ENCODE results near the gene COA7. TPM values are rescaled to one million over a fixed set of nuclear protein-coding genes. Genes with fewer than 3 reads are reported as not detected.
"Not testable (repeated sequence)": the region's sequence is repeated elsewhere in the genome, so short reads cannot be mapped to it uniquely, and the experiment has no call there.

COA7 gene
- total RNA-seq: 10 to 100 TPM; 16.3 to 27.6 (median 20.9) TPM

DNA sequence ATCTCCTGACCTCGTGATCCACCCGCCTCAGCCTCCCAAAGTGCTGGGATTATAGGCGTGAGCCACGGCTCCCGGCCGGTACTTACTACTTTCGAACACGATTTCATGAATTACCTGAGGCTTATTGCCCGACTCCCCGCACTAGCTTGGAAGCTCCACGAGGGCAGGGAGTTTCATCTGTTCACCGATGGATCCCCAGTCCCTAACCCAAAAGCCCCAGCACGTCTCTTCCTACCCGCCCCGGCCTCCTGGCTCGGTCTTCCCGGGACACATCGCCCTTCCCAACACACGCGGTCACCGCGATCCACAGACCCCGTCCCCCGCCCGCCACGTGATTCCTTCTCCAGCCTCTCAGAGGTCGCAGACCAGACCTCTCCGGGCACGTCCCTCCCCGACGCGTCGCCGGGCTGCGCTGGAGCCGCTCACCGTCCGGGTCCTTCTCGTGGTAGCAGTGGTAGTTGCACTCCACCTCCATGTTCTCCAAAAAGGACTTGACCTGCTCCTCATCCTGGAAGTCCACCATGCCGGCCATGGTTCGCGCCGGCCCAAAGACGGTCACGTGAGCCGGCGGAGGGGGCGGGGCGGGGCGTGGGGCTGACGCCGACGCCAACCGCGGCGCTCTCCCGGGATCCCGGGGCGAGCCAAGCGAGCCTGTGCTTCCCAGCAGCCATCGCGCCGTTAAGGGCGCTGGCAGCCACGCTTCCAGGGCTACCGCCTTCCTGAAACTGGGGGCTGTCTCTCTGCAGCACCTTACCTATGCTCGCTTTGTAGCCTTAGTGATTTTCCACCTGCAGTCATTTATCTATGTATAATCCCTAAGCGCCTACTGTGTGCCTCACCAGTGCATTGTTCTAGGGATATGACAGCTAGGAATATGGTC, at the start of gene COA7:
Gene COA7, minus strand, starts transcription at position 553 of the 880 bp plus-strand sequence. Its CDS starts 21 bp downstream, at position 532.
- H3K27ac ChIP-seq: peak within 1 kb of the TSS; percentile 71 to 72
- in situ Hi-C loops (cut with MboI; ENCODE audit: low pct_unique_long_range_greater_than_20kb in 2 of 9, low sequenced_read_pairs in 9 of 9, unreplicated experiment in 9 of 9): loop anchor here in 3 of 9 experiments (25.0 kb wide), 3 partner anchors 211 to 261 kb away; no protein-coding TSS in a partner anchor
- peaks cover 7 to 10% of the 10 kb centered on the region in 2 donors for H3K4me1 ChIP-seq (replicated peaks in 1 of 2)
- WGBS, 10 experiments: 0 to 60% (median 12%) methylated on average over 1 to 28 of the region's 68 CpGs; no CpG with 5 or more reads in 2 of the 10 experiments
- ATAC-seq (replicated peaks in 6 of 8): peak; percentile 72 to 81 (median 75)
- H3K4me3 ChIP-seq: peak within 1 kb of the TSS; percentile 49 to 58 (median 52)

DNA sequence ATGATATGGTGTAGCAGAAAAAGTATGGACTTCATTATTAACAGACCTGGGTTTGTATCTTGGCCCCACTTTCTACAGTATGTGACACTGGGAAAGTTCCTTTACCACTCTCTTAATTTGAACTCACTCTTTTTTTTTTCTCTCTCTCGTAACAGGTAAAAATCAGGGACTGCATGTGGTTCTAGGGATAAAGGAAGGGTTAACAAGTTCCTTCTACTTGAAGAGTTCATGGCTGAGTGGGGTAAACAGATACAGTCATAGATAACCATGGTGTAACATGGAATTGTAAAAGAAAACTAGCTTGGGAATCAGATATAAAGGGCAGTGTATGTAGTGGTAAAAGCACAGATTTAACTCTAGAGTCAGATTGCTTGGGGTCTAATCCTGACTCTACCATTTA, 49.3 kb upstream of the COA7 start:
- 64 to 93% (median 71%) methylated on average over 1 of the region's 1 CpG; no CpG with 5 or more reads in 5 of the 10 experiments for WGBS, 10 experiments
- H3K4me3 ChIP-seq: no peak overlapping the region
- H3K27ac ChIP-seq: no peak overlapping the region
- peaks cover 0 to 6% of the 10 kb centered on the region in 2 donors for H3K4me1 ChIP-seq (replicated peaks in 1 of 2)
- in situ Hi-C loops (cut with MboI; ENCODE audit: low pct_unique_long_range_greater_than_20kb in 2 of 9, low sequenced_read_pairs in 9 of 9, unreplicated experiment in 9 of 9): loop anchor here in 1 of 9 experiments (25.0 kb wide), 1 partner anchor 440 kb away; the partner anchor contains the start of gene CPT2
- no peak for ATAC-seq (replicated peaks in 6 of 8)

DNA sequence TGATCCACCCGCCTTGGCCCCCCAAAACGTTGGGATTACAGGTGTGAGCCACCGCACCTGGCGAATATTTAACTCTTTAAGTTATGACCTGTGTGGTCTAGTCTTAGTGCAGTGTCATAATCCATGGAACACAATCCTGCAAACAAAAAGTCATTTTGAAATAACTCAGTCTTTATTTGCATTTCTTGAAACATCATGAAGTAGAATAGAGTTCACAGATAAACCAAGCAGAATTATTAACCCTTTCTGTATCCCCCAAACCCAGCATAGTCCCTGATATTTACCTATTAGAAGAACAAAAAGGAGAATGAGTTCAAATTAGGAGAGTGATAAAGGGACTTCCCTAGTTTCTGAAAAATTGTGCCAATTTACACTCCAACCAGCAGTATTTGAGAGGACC, 48.0 kb upstream of the COA7 start:
- in situ Hi-C loops (cut with MboI; ENCODE audit: low pct_unique_long_range_greater_than_20kb in 2 of 9, low sequenced_read_pairs in 9 of 9, unreplicated experiment in 9 of 9): loop anchor here in 1 of 9 experiments (25.0 kb wide), 1 partner anchor 441 kb away; the partner anchor contains the start of gene CPT2
- H3K4me3 ChIP-seq: no peak overlapping the region
- no peak for ATAC-seq (replicated peaks in 6 of 8)
- no peak overlapping the region for H3K27ac ChIP-seq
- no peaks in the 10 kb centered on the region for H3K4me1 ChIP-seq (replicated peaks in 1 of 2)
- WGBS, 10 experiments: 69 to 100% (median 90%) methylated on average over 1 to 3 of the region's 4 CpGs; no CpG with 5 or more reads in 6 of the 10 experiments

DNA sequence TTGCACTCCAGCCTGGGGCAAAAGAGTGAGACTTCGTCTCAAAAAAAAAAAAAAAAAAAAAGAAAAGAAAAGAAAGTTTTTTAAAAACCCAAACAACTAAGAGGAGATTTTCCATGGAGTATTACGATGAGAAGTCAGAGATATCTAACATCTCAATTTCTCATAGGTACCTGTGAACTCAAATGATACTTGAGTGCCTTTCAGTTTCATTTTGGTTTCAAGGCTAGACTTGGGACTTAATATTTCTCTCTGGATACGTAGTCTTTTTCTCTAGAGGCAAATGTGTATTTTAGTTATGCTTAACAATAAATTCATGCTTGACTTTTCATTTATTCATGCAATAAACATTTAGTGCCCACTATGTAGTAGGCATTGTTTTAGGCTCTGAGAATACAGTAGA, 43.1 kb upstream of the COA7 start:
- in situ Hi-C loops (cut with MboI; ENCODE audit: low pct_unique_long_range_greater_than_20kb in 2 of 9, low sequenced_read_pairs in 9 of 9, unreplicated experiment in 9 of 9): loop anchor here in 1 of 9 experiments (25.0 kb wide), 1 partner anchor 446 kb away; the partner anchor contains the start of gene CPT2

DNA sequence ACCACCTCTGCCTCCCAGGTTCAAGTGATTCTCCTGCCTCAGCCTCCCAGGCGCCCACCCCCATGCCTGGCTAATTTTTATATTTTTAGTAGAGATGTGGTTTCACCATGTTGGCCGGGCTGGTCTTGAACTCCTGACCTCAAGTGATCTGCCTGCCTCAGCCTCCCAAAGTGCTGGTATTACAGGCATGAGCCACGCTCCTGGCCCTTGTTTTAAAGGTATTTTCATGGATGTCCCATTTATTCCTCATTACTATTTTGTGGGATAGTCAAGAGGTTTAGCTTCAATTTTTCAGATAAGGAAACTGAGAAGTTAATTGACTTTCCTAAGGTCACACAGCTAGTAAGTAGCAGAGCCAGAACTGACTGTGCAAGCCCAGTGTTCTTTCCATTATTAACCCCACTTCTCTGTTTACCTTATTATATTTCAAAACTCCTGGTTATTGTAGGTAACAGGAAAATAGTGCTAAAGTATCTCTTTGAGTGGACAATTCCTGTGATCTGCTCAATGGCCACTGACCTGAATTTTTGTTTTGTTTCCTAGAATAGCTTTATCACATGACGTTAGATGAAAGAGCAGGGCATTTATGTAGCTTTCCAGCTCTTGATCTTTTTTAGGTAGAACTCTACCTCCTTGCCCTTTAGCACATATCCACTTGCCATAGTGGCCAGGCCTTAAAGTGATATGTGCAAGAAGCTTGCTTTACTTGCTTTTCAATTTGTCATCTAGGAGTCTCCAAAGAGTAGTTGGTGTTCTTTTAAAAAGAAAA, 41.7 kb upstream of the COA7 start:
- H3K27ac ChIP-seq: no peak overlapping the region
- H3K4me1 ChIP-seq (replicated peaks in 1 of 2): no peaks in the 10 kb centered on the region
- in situ Hi-C loops (cut with MboI; ENCODE audit: low pct_unique_long_range_greater_than_20kb in 2 of 9, low sequenced_read_pairs in 9 of 9, unreplicated experiment in 9 of 9): loop anchor here in 1 of 9 experiments (25.0 kb wide), 1 partner anchor 447 kb away; the partner anchor contains the start of gene CPT2
- H3K4me3 ChIP-seq: no peak overlapping the region
- WGBS, 10 experiments: 79 to 100% (median 94%) methylated on average over 1 to 4 of the region's 4 CpGs; no CpG with 5 or more reads in 1 of the 10 experiments
- no peak for ATAC-seq (replicated peaks in 6 of 8)

More for the DNA sequence above, 43.1 kb upstream of the COA7 start:
- H3K4me1 ChIP-seq (replicated peaks in 1 of 2): no peaks in the 10 kb centered on the region
- H3K4me3 ChIP-seq: no peak overlapping the region
- H3K27ac ChIP-seq: no peak overlapping the region
- 76 to 100% (median 93%) methylated on average over 1 to 3 of the region's 3 CpGs for WGBS, 10 experiments
- no peak for ATAC-seq (replicated peaks in 6 of 8)

DNA sequence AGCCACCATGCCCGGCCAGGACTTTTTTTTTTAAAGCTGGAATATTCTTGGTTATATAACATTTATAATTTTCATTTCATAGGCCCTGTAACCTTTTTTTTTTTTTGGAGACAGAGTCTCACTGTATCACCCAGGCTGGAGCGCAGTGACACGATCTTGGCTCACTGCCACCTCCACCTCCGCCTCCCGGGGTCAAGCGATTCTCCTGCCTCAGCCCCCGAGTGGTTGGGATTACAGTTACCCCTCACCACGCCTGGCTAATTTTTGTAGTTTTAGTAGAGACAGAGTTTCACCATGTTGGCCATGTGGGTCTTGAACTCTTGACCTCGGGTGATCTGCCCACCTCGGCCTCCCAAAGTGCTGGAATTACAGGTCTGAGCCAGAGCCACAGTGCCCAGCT, 40.7 kb upstream of the COA7 start:
- H3K27ac ChIP-seq: no peak overlapping the region
- H3K4me1 ChIP-seq (replicated peaks in 1 of 2): no peaks in the 10 kb centered on the region
- H3K4me3 ChIP-seq: no peak overlapping the region
- in situ Hi-C loops (cut with MboI; ENCODE audit: low pct_unique_long_range_greater_than_20kb in 2 of 9, low sequenced_read_pairs in 9 of 9, unreplicated experiment in 9 of 9): loop anchor here in 1 of 9 experiments (25.0 kb wide), 1 partner anchor 448 kb away; the partner anchor contains the start of gene CPT2
- 60 to 100% (median 93%) methylated on average over 1 to 10 of the region's 10 CpGs; no CpG with 5 or more reads in 3 of the 10 experiments for WGBS, 10 experiments
- ATAC-seq (replicated peaks in 6 of 8): no peak

DNA sequence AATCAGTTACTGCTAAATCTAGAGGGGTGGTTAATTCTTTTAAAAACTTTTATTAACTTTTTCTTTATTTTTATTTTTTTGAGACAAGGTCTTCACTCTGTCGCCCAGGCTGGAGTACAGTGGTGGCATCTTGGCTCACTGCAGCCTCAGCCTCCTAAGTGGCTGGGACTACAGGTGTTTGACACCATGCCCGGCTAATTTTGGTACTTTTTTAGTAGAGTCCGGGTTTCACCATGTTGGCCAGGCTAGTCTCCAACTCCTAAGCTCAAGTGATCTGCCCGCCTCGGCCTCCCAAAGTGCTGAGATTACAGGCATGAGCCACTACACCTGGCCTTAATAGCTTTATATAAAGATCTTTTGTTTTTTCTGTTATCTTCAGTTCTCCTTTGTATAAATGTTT, 40.0 kb upstream of the COA7 start:
- 77 to 100% (median 90%) methylated on average over 2 to 5 of the region's 5 CpGs; no CpG with 5 or more reads in 1 of the 10 experiments for WGBS, 10 experiments
- in situ Hi-C loops (cut with MboI; ENCODE audit: low pct_unique_long_range_greater_than_20kb in 2 of 9, low sequenced_read_pairs in 9 of 9, unreplicated experiment in 9 of 9): loop anchor here in 1 of 9 experiments (25.0 kb wide), 1 partner anchor 449 kb away; the partner anchor contains the start of gene CPT2
- Histone ChIP-seq H3K4me3 (no peak overlapping the region), H3K27ac (no peak overlapping the region), H3K4me1 (replicated peaks in 1 of 2) (no peaks in the 10 kb centered on the region)
- no peak for ATAC-seq (replicated peaks in 6 of 8)

DNA sequence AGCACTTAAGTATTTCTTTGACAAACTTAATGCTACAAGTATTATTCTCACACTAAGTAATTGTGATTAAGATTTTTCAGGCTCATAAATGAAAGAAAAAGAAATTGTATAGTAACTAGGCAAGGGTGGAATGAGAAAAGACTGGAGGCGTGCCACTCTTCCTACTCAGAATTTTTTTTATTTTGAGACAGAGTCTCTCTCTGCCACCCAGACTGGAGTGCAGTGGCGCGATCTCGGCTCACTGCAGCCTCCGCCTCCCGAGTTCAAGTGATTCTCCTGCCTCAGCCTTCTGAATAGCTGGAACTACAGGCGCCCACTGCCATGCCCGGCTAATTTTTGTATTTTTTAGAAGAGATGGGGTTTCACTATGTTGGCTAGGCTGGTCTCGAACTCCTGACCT, 37.2 kb upstream of the COA7 start:
- whole genome bisulfite sequencing, 10 experiments: 88 to 98% (median 92%) methylated on average over 4 to 9 of the region's 9 CpGs; no CpG with 5 or more reads in 1 of the 10 experiments
- not testable (repeated sequence) for H3K27ac ChIP-seq; H3K4me3 ChIP-seq; ATAC-seq (replicated peaks in 6 of 8); H3K4me1 ChIP-seq (replicated peaks in 1 of 2)
- in situ Hi-C loops (cut with MboI; ENCODE audit: low pct_unique_long_range_greater_than_20kb in 2 of 9, low sequenced_read_pairs in 9 of 9, unreplicated experiment in 9 of 9): loop anchor here in 1 of 9 experiments (25.0 kb wide), 1 partner anchor 452 kb away; the partner anchor contains the start of gene CPT2

DNA sequence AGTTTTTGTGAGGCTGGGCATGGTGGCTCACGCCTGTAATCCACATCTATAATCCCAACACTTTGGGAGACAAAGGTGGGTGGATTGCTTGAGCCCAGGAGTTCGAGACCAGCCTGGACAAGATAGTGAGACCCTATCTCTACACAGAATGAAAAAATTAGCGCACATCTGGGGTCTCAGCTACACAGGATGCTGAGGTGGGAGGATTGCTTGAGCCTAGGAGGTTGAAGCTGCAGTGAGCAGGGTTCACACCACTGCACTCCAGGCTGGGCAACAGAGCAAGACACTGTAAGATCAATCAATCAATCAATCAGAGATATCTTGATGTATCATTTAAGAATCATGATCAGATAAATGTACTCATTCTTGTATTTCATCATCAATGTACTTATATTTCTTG, 35.2 kb upstream of the COA7 start:
- no peak for ATAC-seq (replicated peaks in 6 of 8)
- no peak overlapping the region for H3K27ac ChIP-seq
- 80 to 100% (median 94%) methylated on average over 1 to 3 of the region's 3 CpGs; no CpG with 5 or more reads in 4 of the 10 experiments for WGBS, 10 experiments
- no peak overlapping the region for H3K4me3 ChIP-seq
- in situ Hi-C loops (cut with MboI; ENCODE audit: low pct_unique_long_range_greater_than_20kb in 2 of 9, low sequenced_read_pairs in 9 of 9, unreplicated experiment in 9 of 9): loop anchor here in 1 of 9 experiments (25.0 kb wide), 1 partner anchor 454 kb away; the partner anchor contains the start of gene CPT2
- peaks cover under 1% of the 10 kb centered on the region in 2 donors for H3K4me1 ChIP-seq (replicated peaks in 1 of 2)

DNA sequence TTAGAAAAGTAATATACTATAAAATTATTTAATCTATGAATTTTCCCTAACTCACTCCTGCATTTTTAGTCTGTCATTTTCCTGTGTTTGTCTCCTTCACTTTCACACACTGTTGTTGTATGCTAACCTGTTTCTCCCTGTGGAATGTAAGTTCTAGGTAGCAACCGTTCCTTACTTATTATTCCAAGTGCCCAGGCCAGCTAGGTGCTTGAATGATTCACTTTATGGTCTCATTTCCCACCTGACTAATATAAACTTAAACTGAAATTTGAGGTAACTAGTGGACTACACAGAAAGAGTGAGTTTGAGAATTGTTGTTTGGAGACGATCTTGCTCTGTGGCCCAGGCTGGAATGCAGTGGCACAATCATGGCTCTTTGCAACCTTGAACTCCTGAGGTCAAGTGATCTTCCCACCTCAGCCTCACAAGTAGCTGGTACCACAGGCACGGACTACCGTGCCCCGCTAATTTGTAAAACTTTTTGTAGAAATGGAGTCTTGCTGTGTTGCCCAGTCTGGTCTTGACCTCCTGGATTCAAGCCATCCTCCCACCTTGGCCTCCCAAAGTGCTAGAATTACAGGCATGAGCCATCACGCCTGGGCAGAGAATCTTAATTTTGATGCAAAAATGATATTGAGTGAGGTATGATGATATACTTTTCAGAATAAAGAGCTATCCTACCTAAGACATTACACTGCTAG, 30.0 kb upstream of the COA7 start:
- ATAC-seq (replicated peaks in 6 of 8): no peak
- Histone ChIP-seq H3K4me1 (replicated peaks in 1 of 2) (peaks cover 12% of the 10 kb centered on the region in 2 donors), H3K4me3 (peak overlapping the region in 2 of 5 donors; percentile 68 to 94), H3K27ac (no peak overlapping the region)
- WGBS, 10 experiments: 37 to 93% (median 75%) methylated on average over 1 to 6 of the region's 6 CpGs; no CpG with 5 or more reads in 2 of the 10 experiments
- in situ Hi-C loops (cut with MboI; ENCODE audit: low pct_unique_long_range_greater_than_20kb in 2 of 9, low sequenced_read_pairs in 9 of 9, unreplicated experiment in 9 of 9): loop anchor here in 1 of 9 experiments (25.0 kb wide), 1 partner anchor 459 kb away; the partner anchor contains the start of gene CPT2

DNA sequence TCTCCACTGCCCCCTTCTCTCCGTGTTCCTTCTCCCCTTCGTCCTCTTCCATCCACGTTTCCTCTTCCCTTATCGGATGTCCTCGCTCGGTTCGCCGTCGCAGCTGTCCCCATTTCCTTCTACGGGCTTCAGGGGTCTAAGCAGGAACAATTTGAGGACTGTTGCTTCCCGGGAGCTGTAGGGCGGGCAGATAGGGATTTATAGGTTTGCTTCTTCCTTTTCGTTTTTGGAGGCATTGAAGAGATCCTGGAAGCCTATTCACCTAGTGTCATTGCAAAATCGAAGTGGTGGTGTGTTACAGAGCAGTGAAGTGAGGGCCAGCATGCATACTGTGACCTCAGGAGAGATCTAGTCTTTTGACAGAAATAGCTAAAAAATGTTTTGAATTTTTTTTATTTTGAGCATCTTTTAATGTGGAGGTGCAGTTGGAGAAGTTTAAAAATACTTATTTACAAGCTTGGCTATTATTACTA, 29.0 kb upstream of the COA7 start:
- in situ Hi-C loops (cut with MboI; ENCODE audit: low pct_unique_long_range_greater_than_20kb in 2 of 9, low sequenced_read_pairs in 9 of 9, unreplicated experiment in 9 of 9): loop anchor here in 1 of 9 experiments (25.0 kb wide), 1 partner anchor 460 kb away; the partner anchor contains the start of gene CPT2
- Histone ChIP-seq H3K4me3 (peak overlapping the region; percentile 68 to 94 (median 78)), H3K27ac (peak overlapping the region; percentile 89 to 94), H3K4me1 (replicated peaks in 1 of 2) (peaks cover 12% of the 10 kb centered on the region in 2 donors)
- WGBS, 10 experiments: 0 to 13% (median 0%) methylated on average over 3 to 14 of the region's 14 CpGs
- ATAC-seq (replicated peaks in 6 of 8): peak in 5 of 8 experiments; percentile 1 to 4 (median 2)
